HTERT RPE-1 (cell line): ENCODE data around the gene DKKL1.
"Not testable (repeated sequence)": the region's sequence is repeated elsewhere in the genome, so short reads cannot be mapped to it uniquely, and the experiment has no call there.

Experiments used
- in situ Hi-C: fragments of 300-500 bp; cut with MboI; formaldehyde crosslinking; loops from 4 replicates; pipeline ENCODE4 v1.14.3; 2020; ENCODE audit warnings: low sequenced_read_pairs

DKKL1 gene

GRCh38 chr19:49359851-49360820 is 3.5 kb upstream of the DKKL1 start:
- in situ Hi-C loops, result no loop called here

GRCh38 chr19:49361438-49362047 is 2.1 kb upstream of the DKKL1 start:
- in situ Hi-C loops, result no loop called here

DNA sequence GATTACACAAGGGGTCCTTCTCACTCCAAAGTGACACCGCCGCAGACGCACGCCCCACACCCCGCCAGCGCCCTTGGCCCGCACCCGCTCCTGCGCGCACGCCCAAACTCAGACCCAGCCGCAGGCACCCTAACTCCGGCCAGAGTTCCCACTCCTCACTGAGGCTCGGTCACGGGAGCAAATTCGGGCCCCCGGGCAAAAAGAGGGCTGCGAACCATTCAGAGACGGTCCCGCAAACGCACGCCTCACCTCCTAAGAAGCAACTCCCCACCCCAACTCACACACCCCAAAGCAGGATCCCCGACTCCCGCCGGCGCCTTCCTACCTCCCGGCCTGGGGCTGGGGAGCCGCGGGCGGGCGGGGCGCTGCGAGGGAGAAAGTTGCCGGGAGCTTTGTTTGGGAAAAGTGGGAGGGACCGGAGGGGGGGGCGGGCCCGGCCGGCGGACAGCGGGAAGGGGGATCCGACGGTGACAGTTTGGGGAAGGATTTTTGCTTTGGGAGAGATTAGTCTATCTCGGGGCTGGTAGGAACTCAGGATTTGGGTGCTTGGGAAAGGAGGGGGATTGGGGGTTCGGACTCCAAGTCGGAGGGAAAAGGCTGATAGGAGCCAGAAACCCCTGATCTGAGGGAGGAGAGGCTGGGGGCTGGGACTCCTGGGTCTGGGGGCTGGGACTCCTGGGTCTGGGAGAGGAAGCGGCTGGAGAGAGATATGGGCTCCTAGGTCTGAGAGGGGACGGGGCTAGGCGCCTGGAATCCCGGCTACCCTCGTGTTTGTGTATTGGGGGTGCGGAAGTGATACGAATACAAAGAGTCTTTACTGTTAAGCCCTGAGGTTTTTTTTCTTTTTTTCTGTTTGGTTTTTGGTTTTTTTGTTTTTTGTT is 1.4 kb upstream of the DKKL1 start, which contains the start of gene TEAD2:
Gene TEAD2, minus strand, starts transcription at position 369 of the 881 bp plus-strand sequence. CDS start 2,341 bp downstream, outside the sequence.
- in situ Hi-C loops, result no loop called here

GRCh38 chr19:49362929-49363267 is 779 bp upstream of the DKKL1 start:
- in situ Hi-C loops, result no loop called here

DNA sequence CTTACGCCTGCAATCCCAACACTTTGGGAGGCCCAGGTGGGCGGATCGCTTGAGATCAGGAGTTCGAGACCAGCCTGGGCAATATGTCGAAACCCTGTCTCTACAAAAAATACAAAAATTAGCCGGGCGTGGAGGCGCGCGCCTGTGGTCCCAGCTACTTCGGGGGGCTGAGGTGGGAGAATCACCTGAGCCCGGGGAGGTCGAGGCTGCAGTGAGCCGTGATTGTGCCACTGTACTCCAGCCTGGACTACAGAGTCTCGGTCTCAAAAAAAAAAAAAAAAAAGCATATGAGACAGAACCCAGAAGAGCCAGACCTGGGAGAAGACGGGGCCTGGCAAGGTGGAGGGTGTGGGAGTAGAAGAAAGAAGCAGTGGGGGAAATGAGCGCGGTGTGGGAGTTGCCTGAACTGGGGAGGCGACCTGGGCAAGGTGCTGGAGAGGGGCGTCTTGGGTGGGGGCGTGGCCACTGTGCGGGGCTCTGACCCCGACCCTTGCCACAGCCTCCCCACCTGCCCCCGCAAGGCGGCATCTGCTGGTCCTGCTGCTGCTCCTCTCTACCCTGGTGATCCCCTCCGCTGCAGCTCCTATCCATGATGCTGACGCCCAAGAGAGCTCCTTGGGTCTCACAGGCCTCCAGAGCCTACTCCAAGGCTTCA is 533 bp downstream of the DKKL1 start:
- in situ Hi-C loops, result no loop called here

- in situ Hi-C loops, result no loop called here
Observed at GRCh38 chr19:49366110-49366509, 2.4 kb downstream of the DKKL1 start.

DNA sequence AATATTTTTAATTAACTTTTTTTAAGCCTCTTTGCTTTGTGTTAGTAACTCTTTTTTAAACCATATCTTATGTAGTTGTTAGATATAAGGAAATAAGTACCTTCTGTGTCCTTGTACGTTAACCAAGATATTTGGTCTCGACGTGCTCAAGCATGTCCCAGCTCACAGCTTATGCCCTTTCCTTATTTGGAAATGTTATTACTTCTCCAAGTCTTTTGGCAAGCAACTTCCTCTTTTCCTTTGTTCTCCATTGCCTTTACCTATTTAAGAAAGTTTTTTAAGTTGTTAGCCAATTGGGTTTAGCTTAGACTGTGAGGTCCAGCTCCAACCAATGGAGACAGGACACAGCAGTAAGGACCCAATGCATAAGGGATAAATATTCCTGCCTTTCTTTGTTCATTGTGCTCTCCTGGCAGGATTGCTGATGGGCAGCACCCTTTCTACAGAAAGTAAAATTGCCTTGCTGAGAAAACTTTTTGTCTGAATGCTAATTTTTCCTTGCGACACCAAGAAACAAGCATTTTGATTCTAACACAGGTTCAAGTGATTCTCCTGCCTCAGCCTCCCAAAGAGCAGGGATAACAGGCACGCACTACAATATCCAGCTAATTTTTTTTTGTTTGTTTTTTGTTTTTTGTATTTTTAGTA is 5.2 kb downstream of the DKKL1 start:
- in situ Hi-C loops, result no loop called here

DNA sequence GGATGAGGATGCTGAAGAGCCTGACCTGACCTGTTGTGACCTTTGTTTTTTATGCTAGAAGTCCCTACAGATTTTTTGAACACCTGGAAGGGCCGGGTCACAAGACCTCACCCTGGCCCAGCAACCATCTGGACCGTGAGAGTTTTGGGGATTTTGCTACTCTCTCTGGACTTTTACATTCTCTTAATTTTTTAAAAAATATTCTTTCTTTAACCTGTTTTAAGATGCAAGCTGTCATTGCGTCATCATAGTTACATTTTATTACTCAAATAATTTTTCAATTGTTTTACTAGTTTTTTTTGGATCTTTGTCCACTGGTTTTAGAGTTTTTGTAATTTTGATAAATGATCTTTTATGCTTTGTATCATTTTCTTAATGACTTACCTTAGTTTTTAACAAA is 7.5 kb downstream of the DKKL1 start:
- in situ Hi-C loops, result no loop called here

GRCh38 chr19:49373174-49373573 is 9.5 kb downstream of the DKKL1 start:
- in situ Hi-C loops, result not testable (repeated sequence)

- in situ Hi-C loops, result no loop called here
Observed at GRCh38 chr19:49374665-49375434, 11.2 kb downstream of the DKKL1 start.

GRCh38 chr19:49378512-49378911 is 14.8 kb downstream of the DKKL1 start:
- in situ Hi-C loops, result no loop called here

GRCh38 chr19:49380391-49380790 is 16.7 kb downstream of the DKKL1 start:
- in situ Hi-C loops, result no loop called here

DNA sequence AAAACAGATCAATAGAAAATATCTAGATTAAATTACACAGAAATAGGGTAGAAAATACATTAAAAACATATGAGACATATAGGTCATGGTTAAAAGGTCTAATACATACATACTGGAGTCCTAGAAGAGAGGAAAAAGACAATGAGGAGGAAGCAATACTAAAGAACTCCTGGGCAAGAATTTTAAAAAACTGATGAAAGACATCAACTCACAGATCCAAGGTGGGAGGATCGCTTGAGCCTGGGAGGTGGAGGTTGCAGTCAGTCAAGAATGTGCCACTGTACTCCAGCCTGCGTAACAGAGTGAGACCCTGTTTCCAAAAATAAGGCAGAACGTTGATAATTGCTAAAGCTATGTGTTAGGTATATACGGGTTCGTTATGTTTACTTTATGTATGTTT is 19.0 kb downstream of the DKKL1 start:
- in situ Hi-C loops, result no loop called here

DNA sequence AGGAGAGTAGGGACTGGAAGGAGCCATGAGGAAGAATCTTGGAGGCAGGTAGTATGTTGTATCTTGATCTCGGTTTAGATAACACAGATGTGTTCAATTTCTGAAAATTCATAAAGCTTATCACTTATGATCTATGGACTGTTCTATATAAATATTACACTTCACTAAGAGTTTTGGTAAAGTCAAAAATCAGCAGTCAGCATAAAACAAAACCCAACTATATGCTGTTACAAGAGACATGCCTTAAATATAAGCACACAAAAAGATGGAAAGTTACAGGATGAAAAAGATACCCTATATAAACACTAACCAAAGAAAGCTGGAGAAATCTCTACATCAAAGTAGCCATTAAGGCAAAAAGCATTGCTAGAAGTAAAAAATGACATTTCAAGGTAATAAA is 19.9 kb downstream of the DKKL1 start:
- in situ Hi-C loops, result no loop called here

DNA sequence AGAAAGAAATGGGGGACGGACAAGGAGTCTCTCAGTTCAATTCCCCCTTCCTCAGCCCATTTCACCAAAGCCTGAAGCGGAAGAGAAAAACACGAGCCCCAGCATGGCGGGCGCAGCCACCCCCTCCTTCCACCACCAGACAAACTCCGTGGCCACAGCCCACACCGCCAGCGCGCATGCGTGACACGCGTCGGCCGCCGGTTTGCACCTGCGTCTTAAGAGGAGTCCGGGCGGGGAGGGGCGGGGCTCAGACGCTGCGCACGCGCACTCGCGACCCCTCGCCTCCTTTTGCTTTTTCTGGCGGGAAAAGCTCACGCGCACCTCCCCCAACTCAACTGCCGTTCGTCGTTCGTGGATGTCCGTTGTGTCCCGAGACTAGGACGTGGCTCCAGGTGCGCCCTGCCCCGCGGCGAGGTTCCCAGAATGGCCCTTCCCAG is 24.3 kb downstream of the DKKL1 start, which contains the start of gene KASH5:
Gene KASH5, plus strand, starts transcription at position 314 of the 437 bp plus-strand sequence. CDS start 2,635 bp downstream, outside the sequence.
- in situ Hi-C loops, result no loop called here

- in situ Hi-C loops, result no loop called here
Observed at GRCh38 chr19:49389406-49389805, 25.7 kb downstream of the DKKL1 start.

GRCh38 chr19:49390131-49390928 is 26.7 kb downstream of the DKKL1 start:
- in situ Hi-C loops, result no loop called here

DNA sequence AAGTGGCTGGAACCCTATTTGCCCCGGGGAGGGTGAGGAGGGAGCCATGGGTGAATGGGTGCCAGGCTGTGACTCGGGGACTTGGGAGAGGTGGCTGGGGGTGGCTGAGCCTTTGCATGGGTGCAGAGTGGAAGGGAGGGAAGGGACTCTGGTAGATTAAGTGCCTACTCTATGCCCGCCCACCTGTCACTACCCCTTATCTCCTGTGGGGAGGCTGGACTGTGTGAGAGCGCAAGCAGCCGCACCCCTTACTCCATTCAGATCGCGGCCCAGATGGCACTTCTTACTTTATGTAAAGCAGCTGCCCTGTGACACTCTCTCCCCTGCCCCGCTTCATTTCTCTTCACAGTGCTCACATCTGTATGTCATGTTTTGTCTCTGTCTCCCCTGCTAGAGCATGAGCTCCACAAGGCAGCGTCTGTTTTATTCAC is 27.3 kb downstream of the DKKL1 start:
- in situ Hi-C loops, result no loop called here
